Testis (tissue), 3 donors: Measurements from ENCODE around the gene MON2. TPM values are rescaled to one million over a fixed set of nuclear protein-coding genes. Genes with fewer than 3 reads are reported as not detected.

Experiments
- DNase-seq: peaks from one replicate; pipeline ENCODE4 v3.0.0-alpha.2; 2019
- H3K27ac ChIP-seq, 2 donors: fragments of 200-600 bp; sonication (generic); one replicate each; pipeline ENCODE4 v1.5.1; 2019
- H3K27me3 ChIP-seq: fragments of 200-600 bp; sonication (generic); one replicate; pipeline ENCODE4 v1.5.1; 2019
- H3K36me3 ChIP-seq: fragments of 200-600 bp; sonication (generic); one replicate; pipeline ENCODE4 v1.5.1; 2017; ENCODE audit warnings: low read depth; ENCODE audit errors: missing control alignments
- H3K4me1 ChIP-seq: fragments of 200-600 bp; sonication (generic); one replicate; pipeline ENCODE4 v1.5.1; 2019
- H3K4me3 ChIP-seq, 2 donors: fragments of 200-600 bp; sonication (generic); one replicate each; pipeline ENCODE4 v1.5.1; 2017 to 2019
- H3K9me3 ChIP-seq: fragments of 200-600 bp; sonication (generic); one replicate; pipeline ENCODE4 v1.5.1; 2017
- POLR2A ChIP-seq: fragments of 450-650 bp; IDR thresholded peaks from one replicate; pipeline ENCODE4 v1.6.1; 2017; ENCODE audit warnings: antibody characterized with exemption, mild to moderate bottlenecking, moderate library complexity
- WGBS, 2 donors: methylation state at CpG; one replicate each; pipeline ENCODE4 v1.1.5; 2018; 5-methylcytosine and 5-hydroxymethylcytosine counted together
- intact Hi-C: fragments of 100-400 bp; cut with DNase I; formaldehyde crosslinking; loops from one replicate; pipeline ENCODE4 v1.15.1; 2023; ENCODE audit warnings: low total_unique reads
- polyA plus RNA-seq: library from polyadenylated mRNA; stranded (reverse); fragments of 350-450 nt; fragmentation: Illumina TruSeq; extraction: RNeasy Lipid Tissue Mini Kit (QIAGEN cat#74804); gene quantifications from one replicate; pipeline ENCODE4 v1.2.3, GENCODE V29; 2014; ENCODE audit warnings: low read depth, low replicate concordance; ENCODE audit not compliant: insufficient read depth
- total RNA-seq, 2 donors: library from RNA; depleted of rRNA; stranded (reverse); fragments of >200 nt; gene quantifications; one replicate each; pipeline ENCODE4 v1.2.3, GENCODE V29; 2016
- TF ChIP-seq, protein P1 (sequence below), 3 experiments: fragments of 450-650 bp in 2 of 3; fragments of 200-600 bp in 1 of 3; sonication (generic) in 1 of 3; IDR thresholded peaks; one replicate each; pipeline ENCODE4 v1.5.1; 2016 to 2019; ENCODE audit warnings: antibody characterized with exemption in 3 of 3, mild to moderate bottlenecking in 2 of 3, moderate library complexity in 1 of 3

Gene MON2
- total and polyA plus RNA-seq, 3 donors from 2014 or later: 22.8 to 98.4 (median 90.1) TPM

GRCh38 chr12:62472472-62472871 is 5.8 kb downstream of the MON2 start:
- Histone ChIP-seq H3K27me3 (no peaks in the 10 kb centered on the region), H3K4me3 (no peak overlapping the region), H3K9me3 (no peaks in the 10 kb centered on the region), H3K36me3 (no peaks in the 10 kb centered on the region), H3K4me1 (peaks cover 6% of the 10 kb centered on the region), H3K27ac (no peak overlapping the region)
- DNase-seq: no peak
- 74 to 82% methylated on average over 3 of the region's 3 CpGs for WGBS, 2 donors
- TF ChIP-seq POLR2A: no peak
- intact Hi-C loops: no loop called here

DNA sequence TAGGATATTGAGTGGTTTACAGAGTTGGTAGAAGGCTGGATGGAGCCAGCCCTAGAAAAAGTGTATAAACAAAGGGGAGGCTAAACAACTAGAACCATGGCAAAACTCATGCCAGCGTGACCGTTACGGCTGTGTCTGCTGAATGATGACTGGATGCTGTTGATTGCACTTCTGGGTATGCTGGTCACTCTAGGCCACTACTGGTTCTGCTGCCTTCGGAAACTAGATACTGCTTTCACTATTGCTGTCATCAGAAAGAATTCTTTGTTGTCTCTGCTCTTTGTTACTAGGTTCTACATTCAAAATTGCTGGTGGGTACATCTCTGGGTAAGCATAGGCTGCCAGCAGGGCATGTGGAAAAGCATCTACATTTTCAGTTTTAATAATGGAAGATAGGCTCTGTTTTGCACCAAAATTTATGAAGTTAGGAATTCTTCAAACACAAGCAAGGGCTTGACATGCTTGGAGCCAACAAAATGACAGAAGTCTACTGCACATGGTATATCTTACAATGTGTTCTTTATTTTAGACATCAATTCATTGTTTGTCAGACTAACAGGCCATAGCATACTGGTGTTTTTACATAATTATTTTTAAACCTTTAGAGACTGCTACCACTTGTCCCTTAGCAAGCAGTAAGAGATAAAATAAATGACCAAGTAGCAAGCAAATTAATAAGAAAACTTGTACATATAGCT is 15.4 kb downstream of the MON2 start:
- H3K4me3 ChIP-seq: no peak overlapping the region
- H3K36me3 ChIP-seq: no peaks in the 10 kb centered on the region
- intact Hi-C loops: no loop called here
- no peak for DNase-seq
- no peaks in the 10 kb centered on the region for H3K27me3 ChIP-seq
- TF ChIP-seq, protein P1, sequence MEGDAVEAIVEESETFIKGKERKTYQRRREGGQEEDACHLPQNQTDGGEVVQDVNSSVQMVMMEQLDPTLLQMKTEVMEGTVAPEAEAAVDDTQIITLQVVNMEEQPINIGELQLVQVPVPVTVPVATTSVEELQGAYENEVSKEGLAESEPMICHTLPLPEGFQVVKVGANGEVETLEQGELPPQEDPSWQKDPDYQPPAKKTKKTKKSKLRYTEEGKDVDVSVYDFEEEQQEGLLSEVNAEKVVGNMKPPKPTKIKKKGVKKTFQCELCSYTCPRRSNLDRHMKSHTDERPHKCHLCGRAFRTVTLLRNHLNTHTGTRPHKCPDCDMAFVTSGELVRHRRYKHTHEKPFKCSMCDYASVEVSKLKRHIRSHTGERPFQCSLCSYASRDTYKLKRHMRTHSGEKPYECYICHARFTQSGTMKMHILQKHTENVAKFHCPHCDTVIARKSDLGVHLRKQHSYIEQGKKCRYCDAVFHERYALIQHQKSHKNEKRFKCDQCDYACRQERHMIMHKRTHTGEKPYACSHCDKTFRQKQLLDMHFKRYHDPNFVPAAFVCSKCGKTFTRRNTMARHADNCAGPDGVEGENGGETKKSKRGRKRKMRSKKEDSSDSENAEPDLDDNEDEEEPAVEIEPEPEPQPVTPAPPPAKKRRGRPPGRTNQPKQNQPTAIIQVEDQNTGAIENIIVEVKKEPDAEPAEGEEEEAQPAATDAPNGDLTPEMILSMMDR (IDR thresholded peaks at IDR 0.05): no peak
- TF ChIP-seq POLR2A: no peak
- H3K9me3 ChIP-seq: no peaks in the 10 kb centered on the region
- no peak overlapping the region for H3K27ac ChIP-seq
- 69 to 82% methylated on average over 4 of the region's 4 CpGs for WGBS, 2 donors
- H3K4me1 ChIP-seq: no peaks in the 10 kb centered on the region

GRCh38 chr12:62482769-62483168 is 16.1 kb downstream of the MON2 start:
- intact Hi-C loops: no loop called here
- WGBS, 2 donors: 87 to 96% methylated on average over 3 of the region's 3 CpGs
- H3K4me3 ChIP-seq: no peak overlapping the region

GRCh38 chr12:62484233-62484632 is 17.6 kb downstream of the MON2 start:
- intact Hi-C loops: no loop called here
- H3K27ac ChIP-seq: no peak overlapping the region

More at GRCh38 chr12:62482769-62483168, 16.1 kb downstream of the MON2 start:
- Histone ChIP-seq H3K27ac (no peak overlapping the region), H3K27me3 (no peaks in the 10 kb centered on the region), H3K9me3 (no peaks in the 10 kb centered on the region), H3K4me1 (no peaks in the 10 kb centered on the region), H3K36me3 (no peaks in the 10 kb centered on the region)
- no peak for DNase-seq
- TF ChIP-seq POLR2A: no peak
- TF ChIP-seq, protein P1 (IDR thresholded peaks at IDR 0.05): no peak

DNA sequence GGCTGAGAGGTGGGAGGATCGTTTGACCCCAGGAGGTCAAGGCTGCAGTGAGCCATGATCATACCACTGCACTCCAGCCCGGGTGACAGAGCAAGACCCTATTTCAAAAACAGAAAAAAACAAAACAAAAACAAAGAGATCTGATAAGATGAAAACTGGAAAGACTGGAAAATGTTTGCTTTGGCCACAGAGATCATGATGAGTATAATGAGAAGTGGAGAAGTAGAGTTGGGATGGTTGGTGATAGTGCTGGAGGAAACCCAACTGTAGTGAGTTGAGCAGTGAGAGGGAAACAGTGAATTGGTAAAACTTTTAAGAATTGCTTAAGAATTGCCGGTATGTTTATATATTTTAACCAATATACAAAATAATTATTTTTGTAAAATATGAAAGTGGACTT is 39.2 kb downstream of the MON2 start:
- TF ChIP-seq POLR2A: no peak
- TF ChIP-seq, protein P1 (IDR thresholded peaks at IDR 0.05): no peak
- DNase-seq: no peak

More at GRCh38 chr12:62484233-62484632, 17.6 kb downstream of the MON2 start:
- WGBS, 2 donors: 67 to 79% methylated on average over 2 of the region's 2 CpGs
- H3K4me3 ChIP-seq: no peak overlapping the region
- no peaks in the 10 kb centered on the region for H3K4me1 ChIP-seq
- H3K9me3 ChIP-seq: no peaks in the 10 kb centered on the region
- H3K27me3 ChIP-seq: no peaks in the 10 kb centered on the region
- H3K36me3 ChIP-seq: no peaks in the 10 kb centered on the region
- DNase-seq: no peak
- no peak for TF ChIP-seq POLR2A
- TF ChIP-seq, protein P1 (IDR thresholded peaks at IDR 0.05): no peak

More for the DNA sequence above, 39.2 kb downstream of the MON2 start:
- H3K27ac ChIP-seq: no peak overlapping the region
- intact Hi-C loops: no loop called here
- WGBS, 2 donors: 77% methylated on average over 3 of the region's 3 CpGs
- H3K4me3 ChIP-seq: no peak overlapping the region
- no peaks in the 10 kb centered on the region for H3K27me3 ChIP-seq
- H3K4me1 ChIP-seq: no peaks in the 10 kb centered on the region
- H3K9me3 ChIP-seq: no peaks in the 10 kb centered on the region
- no peaks in the 10 kb centered on the region for H3K36me3 ChIP-seq
